Measurements from ENCODE around the gene MMS22L. TPM values are rescaled to one million over a fixed set of nuclear protein-coding genes. Genes with fewer than 3 reads are reported as not detected.

The MMS22L gene
- 8.8 TPM for total RNA-seq
- long read RNA-seq, partial matches to known transcripts: 3 of 5 reads
- long read RNA-seq, other reads (novel, unspliced or antisense): 2 of 5 reads

GRCh38 chr6:97282726-97283617, at the start of gene MMS22L:
TSS of gene MMS22L (minus strand) at chr6:97283216. CDS start at chr6:97282477, 739 bp downstream.
- peak within 1 kb of the TSS; percentile 75 for H3K27ac ChIP-seq

GRCh38 chr6:97322811-97323210, 39.8 kb upstream of the MMS22L start:
- Histone ChIP-seq H3K4me3 (no peak overlapping the region), H3K27ac (no peak overlapping the region), H3K27me3 (ENCODE audit: low read depth) (no peaks in the 10 kb centered on the region), H3K4me1 (no peaks in the 10 kb centered on the region), H3K9me3 (no peaks in the 10 kb centered on the region), H3K36me3 (no peaks in the 10 kb centered on the region)
- intact Hi-C loops (cut with DNase I): no loop called here
- no peak for DNase-seq
- no peak for ATAC-seq
- no peak for TF ChIP-seq CTCF (IDR thresholded peaks at IDR 0.05)

More at GRCh38 chr6:97282726-97283617, at the start of gene MMS22L:
- H3K27me3 ChIP-seq (ENCODE audit: low read depth): no peaks in the 10 kb centered on the region
- intact Hi-C loops (cut with DNase I): no loop called here
- H3K4me3 ChIP-seq: peak within 1 kb of the TSS; percentile 86
- no peaks in the 10 kb centered on the region for H3K36me3 ChIP-seq
- ATAC-seq (peak; percentile 98 to 100), DNase-seq (peak; percentile 96)
- no peaks in the 10 kb centered on the region for H3K9me3 ChIP-seq
- no peak for TF ChIP-seq CTCF (IDR thresholded peaks at IDR 0.05)
- peaks cover 13% of the 10 kb centered on the region for H3K4me1 ChIP-seq

- Histone ChIP-seq H3K4me1 (no peaks in the 10 kb centered on the region), H3K4me3 (no peak overlapping the region), H3K27me3 (ENCODE audit: low read depth) (no peaks in the 10 kb centered on the region), H3K27ac (no peak overlapping the region), H3K9me3 (no peaks in the 10 kb centered on the region), H3K36me3 (no peaks in the 10 kb centered on the region)
- intact Hi-C loops (cut with DNase I): no loop called here
- DNase-seq (no peak), ATAC-seq (no peak)
- TF ChIP-seq CTCF (IDR thresholded peaks at IDR 0.05): no peak
These were observed 39.2 kb upstream of the MMS22L start for GRCh38 chr6:97322226-97322625.

GRCh38 chr6:97316978-97317377, 34.0 kb upstream of the MMS22L start:
- Histone ChIP-seq H3K27me3 (ENCODE audit: low read depth) (no peaks in the 10 kb centered on the region), H3K27ac (no peak overlapping the region), H3K4me1 (no peaks in the 10 kb centered on the region), H3K36me3 (no peaks in the 10 kb centered on the region), H3K4me3 (no peak overlapping the region), H3K9me3 (no peaks in the 10 kb centered on the region)
- DNase-seq (no peak), ATAC-seq (no peak)
- TF ChIP-seq CTCF (IDR thresholded peaks at IDR 0.05): no peak
- intact Hi-C loops (cut with DNase I): no loop called here

- Histone ChIP-seq H3K36me3 (no peaks in the 10 kb centered on the region), H3K27ac (no peak overlapping the region), H3K4me1 (no peaks in the 10 kb centered on the region), H3K9me3 (no peaks in the 10 kb centered on the region), H3K27me3 (ENCODE audit: low read depth) (no peaks in the 10 kb centered on the region), H3K4me3 (no peak overlapping the region)
- no peak for TF ChIP-seq CTCF (IDR thresholded peaks at IDR 0.05)
- DNase-seq (no peak), ATAC-seq (no peak)
- intact Hi-C loops (cut with DNase I): no loop called here
These were observed 29.2 kb upstream of the MMS22L start for GRCh38 chr6:97312241-97312640.

Data from lower lobe of right lung (tissue), 2 donors.